Natural killer cell (primary cell): Measurements from ENCODE around the gene CTNNA3. TPM values are rescaled to one million over a fixed set of nuclear protein-coding genes. Genes with fewer than 3 reads are reported as not detected.
"Not testable (repeated sequence)": the region's sequence is repeated elsewhere in the genome, so short reads cannot be mapped to it uniquely, and the experiment has no call there.

Source experiments
- ATAC-seq, 3 donors: fragments of 150-1000 bp in 2 of 3; fragments of 200-7000 bp in 1 of 3; cut with Tn5 transposase; 1 replicate in 1 of 3; 2 replicates in 2 of 3; pipeline ENCODE4 v1.10.0; 2021; ENCODE audit warnings: mild to moderate bottlenecking in 2 of 3, moderate library complexity in 2 of 3
- DNase-seq, 2 donors: peaks; one replicate each; pipeline versions ENCODE4 v3.0.0 to v3.0.0-alpha.2; 2013 to 2021; ENCODE audit warnings: mixed read lengths in 1 of 2
- H3K27ac ChIP-seq: one replicate; pipeline ENCODE4 v1.5.1; 2013; ENCODE audit warnings: mild to moderate bottlenecking, low read length
- H3K27me3 ChIP-seq: one replicate; pipeline ENCODE4 v1.6.1; 2013; ENCODE audit warnings: low read length; ENCODE audit not compliant: control insufficient read depth, insufficient read depth
- H3K36me3 ChIP-seq: one replicate; pipeline ENCODE4 v1.6.1; 2013; ENCODE audit warnings: low read length; ENCODE audit not compliant: control insufficient read depth, insufficient read depth
- H3K4me1 ChIP-seq: one replicate; pipeline ENCODE4 v1.6.1; 2013; ENCODE audit warnings: low read length; ENCODE audit not compliant: control insufficient read depth, insufficient read depth
- H3K4me3 ChIP-seq: one replicate; pipeline ENCODE4 v1.5.1; 2013; ENCODE audit warnings: low read length
- H3K9me3 ChIP-seq: one replicate; pipeline ENCODE4 v1.6.1; 2013; ENCODE audit warnings: low read length; ENCODE audit not compliant: control insufficient read depth, insufficient read depth
- H3K27ac Mint-ChIP-seq, 2 donors: one replicate each; pipeline ENCODE4 v1.8.0; 2022; ENCODE audit warnings: mild to moderate bottlenecking in 2 of 2, mixed read lengths in 2 of 2, moderate library complexity in 1 of 2
- H3K27me3 Mint-ChIP-seq, 2 donors: one replicate each; pipeline ENCODE4 v1.8.0; 2022; ENCODE audit warnings: low read depth in 2 of 2, mixed read lengths in 2 of 2
- H3K36me3 Mint-ChIP-seq: one replicate; pipeline ENCODE4 v1.8.0; 2022; ENCODE audit warnings: mixed read lengths
- H3K4me1 Mint-ChIP-seq, 2 donors: one replicate each; pipeline ENCODE4 v1.8.0; 2022; ENCODE audit warnings: mixed read lengths in 2 of 2
- H3K4me3 Mint-ChIP-seq: one replicate; pipeline ENCODE4 v1.8.0; 2022; ENCODE audit warnings: mild to moderate bottlenecking, moderate library complexity, mixed read lengths
- H3K9me3 Mint-ChIP-seq, 2 donors: one replicate each; pipeline ENCODE4 v1.8.0; 2022; ENCODE audit warnings: mixed read lengths in 2 of 2
- CTCF ChIP-seq: fragments of 200-600 bp; IDR thresholded peaks from one replicate; pipeline ENCODE4 v1.8.0; 2022; ENCODE audit warnings: antibody characterized with exemption
- WGBS: methylation state at CpG from one replicate; pipeline ENCODE4 v1.1.7; 2013; ENCODE audit warnings: missing lambda C conversion rate; ENCODE audit not compliant: insufficient coverage; 5-methylcytosine and 5-hydroxymethylcytosine counted together
- intact Hi-C: fragments of 100-400 bp; cut with micrococcal nuclease; formaldehyde crosslinking; loops from one replicate; pipeline ENCODE4 v1.14.2; 2022
- total RNA-seq, 4 donors: library from RNA; stranded (reverse); fragments of 120-200 nt in 1 of 4; gene quantifications; one replicate each; pipeline versions ENCODE4 v1.2.3 to v1.2.4, GENCODE V29; 2013 to 2022

Gene CTNNA3
- total RNA-seq, 3 donors from 2014 or later (not counting 1 experiment from before 2014, with no cell fraction given), result not detected

- H3K27ac Mint-ChIP-seq, result no peak overlapping the region
- WGBS, result 80% methylated on average over 6 of the region's 6 CpGs
- no peak for TF ChIP-seq CTCF
These were observed 27.6 kb upstream of the CTNNA3 start for GRCh38 chr10:67723601-67724000.

GRCh38 chr10:67722113-67722512, 26.1 kb upstream of the CTNNA3 start:
- Mint-ChIP-seq H3K4me3 (no peak overlapping the region), H3K4me1 (no peaks in the 10 kb centered on the region), H3K36me3 (no peaks in the 10 kb centered on the region), H3K9me3 (no peaks in the 10 kb centered on the region), H3K27ac (no peak overlapping the region), H3K27me3 (peaks cover 0 to 16% of the 10 kb centered on the region in 2 donors)
- Histone ChIP-seq H3K27me3 (no peaks in the 10 kb centered on the region), H3K9me3 (no peaks in the 10 kb centered on the region), H3K4me1 (no peaks in the 10 kb centered on the region), H3K4me3 (no peak overlapping the region), H3K36me3 (no peaks in the 10 kb centered on the region), H3K27ac (no peak overlapping the region)
- no peak for DNase-seq
- no peak for TF ChIP-seq CTCF
- intact Hi-C loops, result no loop called here
- no peak for ATAC-seq

More at GRCh38 chr10:67723601-67724000, 27.6 kb upstream of the CTNNA3 start:
- H3K4me1 ChIP-seq, result no peaks in the 10 kb centered on the region
- H3K4me3 Mint-ChIP-seq, result no peak overlapping the region
- H3K36me3 ChIP-seq, result no peaks in the 10 kb centered on the region
- H3K27me3 ChIP-seq, result no peaks in the 10 kb centered on the region
- peaks cover 0 to 16% of the 10 kb centered on the region in 2 donors for H3K27me3 Mint-ChIP-seq
- H3K4me1 Mint-ChIP-seq, result no peaks in the 10 kb centered on the region
- intact Hi-C loops, result no loop called here
- ATAC-seq (no peak), DNase-seq (no peak)
- no peak overlapping the region for H3K27ac ChIP-seq
- no peaks in the 10 kb centered on the region for H3K9me3 Mint-ChIP-seq
- no peaks in the 10 kb centered on the region for H3K9me3 ChIP-seq
- H3K36me3 Mint-ChIP-seq, result no peaks in the 10 kb centered on the region
- H3K4me3 ChIP-seq, result no peak overlapping the region

GRCh38 chr10:67716455-67716854, 20.5 kb upstream of the CTNNA3 start:
- H3K27ac Mint-ChIP-seq, result not testable (repeated sequence)

GRCh38 chr10:67705921-67706320, 9.9 kb upstream of the CTNNA3 start:
- Mint-ChIP-seq H3K9me3 (no peaks in the 10 kb centered on the region), H3K27me3 (peaks cover 6 to 20% of the 10 kb centered on the region in 2 donors), H3K4me1 (no peaks in the 10 kb centered on the region), H3K36me3 (no peaks in the 10 kb centered on the region), H3K27ac (no peak overlapping the region), H3K4me3 (no peak overlapping the region)
- Histone ChIP-seq H3K4me1 (no peaks in the 10 kb centered on the region), H3K36me3 (no peaks in the 10 kb centered on the region), H3K27ac (no peak overlapping the region), H3K27me3 (no peaks in the 10 kb centered on the region), H3K4me3 (no peak overlapping the region), H3K9me3 (no peaks in the 10 kb centered on the region)
- ATAC-seq (no peak), DNase-seq (no peak)
- intact Hi-C loops, result no loop called here
- no peak for TF ChIP-seq CTCF
- 83% methylated on average over 1 of the region's 1 CpG for WGBS

More at GRCh38 chr10:67716455-67716854, 20.5 kb upstream of the CTNNA3 start:
- ATAC-seq, H3K4me1 Mint-ChIP-seq, intact Hi-C loops, H3K27me3 ChIP-seq, H3K9me3 ChIP-seq, H3K4me3 ChIP-seq, H3K36me3 ChIP-seq, DNase-seq, H3K27ac ChIP-seq, H3K36me3 Mint-ChIP-seq, H3K9me3 Mint-ChIP-seq, H3K4me1 ChIP-seq, H3K4me3 Mint-ChIP-seq: not testable (repeated sequence)
- 100% methylated on average over 4 of the region's 4 CpGs for WGBS
- peaks cover 0 to 15% of the 10 kb centered on the region in 2 donors for H3K27me3 Mint-ChIP-seq

GRCh38 chr10:67699613-67700270, 3.7 kb upstream of the CTNNA3 start:
- 94% methylated on average over 20 of the region's 23 CpGs for WGBS
- H3K36me3 Mint-ChIP-seq, H3K9me3 ChIP-seq, H3K36me3 ChIP-seq, H3K27me3 ChIP-seq, H3K4me1 Mint-ChIP-seq, H3K27ac ChIP-seq, ATAC-seq, intact Hi-C loops, H3K4me3 Mint-ChIP-seq, DNase-seq, H3K4me1 ChIP-seq, H3K9me3 Mint-ChIP-seq, H3K27ac Mint-ChIP-seq, H3K4me3 ChIP-seq: not testable (repeated sequence)
- peaks cover 19 to 28% of the 10 kb centered on the region in 2 donors for H3K27me3 Mint-ChIP-seq
